Measurements from ENCODE around the gene ACOT12.

The ACOT12 gene

DNA sequence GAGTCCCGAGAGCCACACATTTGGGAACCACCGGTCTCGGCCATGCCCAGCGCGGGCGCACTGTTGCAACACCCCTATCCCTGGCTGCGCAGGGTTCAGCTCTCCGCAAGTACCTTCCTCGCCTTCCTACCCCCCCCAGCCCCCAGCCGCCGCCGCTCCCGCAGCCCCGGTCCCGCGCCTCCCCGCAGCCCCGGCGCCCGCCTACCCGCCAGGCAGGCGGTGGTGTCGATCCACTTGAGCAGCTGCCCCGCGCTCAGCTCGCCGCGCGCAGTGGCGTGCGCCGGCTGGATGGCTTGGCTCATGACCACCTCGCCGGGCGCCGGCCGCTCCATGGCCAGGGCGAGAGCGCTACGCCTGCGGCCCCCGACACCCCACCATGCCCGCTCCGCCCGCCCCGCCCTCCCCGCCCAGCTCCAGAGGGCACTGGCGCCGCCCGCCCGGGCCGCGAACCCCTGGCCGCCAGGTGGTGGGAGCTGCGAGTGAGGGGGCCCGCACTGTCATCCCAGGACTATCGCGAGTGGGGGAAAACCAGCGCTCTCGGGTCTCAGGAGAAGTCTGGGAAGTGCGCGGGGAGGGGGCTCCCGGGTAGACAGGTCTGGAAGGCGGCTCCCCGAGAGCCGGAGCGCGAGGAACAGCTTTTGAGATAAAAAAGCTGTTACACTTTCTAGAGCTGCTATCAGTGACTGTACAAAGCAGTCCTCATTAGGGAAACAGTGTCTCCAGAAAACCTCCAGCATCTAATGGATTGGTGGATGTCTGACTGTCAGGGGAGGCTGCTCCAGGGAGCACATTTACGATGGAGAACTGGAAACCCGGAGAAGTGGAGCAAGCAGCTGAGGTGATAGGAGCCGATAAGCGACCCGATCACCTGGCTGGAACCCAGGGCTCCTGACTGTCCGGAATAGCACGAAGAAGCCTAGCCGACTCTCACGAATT, at the start of gene ACOT12:
Gene ACOT12 (minus strand): TSS at position 352 of the 936 bp plus-strand sequence. CDS start 20 bp downstream, at position 332.
- TF ChIP-seq, protein P1, sequence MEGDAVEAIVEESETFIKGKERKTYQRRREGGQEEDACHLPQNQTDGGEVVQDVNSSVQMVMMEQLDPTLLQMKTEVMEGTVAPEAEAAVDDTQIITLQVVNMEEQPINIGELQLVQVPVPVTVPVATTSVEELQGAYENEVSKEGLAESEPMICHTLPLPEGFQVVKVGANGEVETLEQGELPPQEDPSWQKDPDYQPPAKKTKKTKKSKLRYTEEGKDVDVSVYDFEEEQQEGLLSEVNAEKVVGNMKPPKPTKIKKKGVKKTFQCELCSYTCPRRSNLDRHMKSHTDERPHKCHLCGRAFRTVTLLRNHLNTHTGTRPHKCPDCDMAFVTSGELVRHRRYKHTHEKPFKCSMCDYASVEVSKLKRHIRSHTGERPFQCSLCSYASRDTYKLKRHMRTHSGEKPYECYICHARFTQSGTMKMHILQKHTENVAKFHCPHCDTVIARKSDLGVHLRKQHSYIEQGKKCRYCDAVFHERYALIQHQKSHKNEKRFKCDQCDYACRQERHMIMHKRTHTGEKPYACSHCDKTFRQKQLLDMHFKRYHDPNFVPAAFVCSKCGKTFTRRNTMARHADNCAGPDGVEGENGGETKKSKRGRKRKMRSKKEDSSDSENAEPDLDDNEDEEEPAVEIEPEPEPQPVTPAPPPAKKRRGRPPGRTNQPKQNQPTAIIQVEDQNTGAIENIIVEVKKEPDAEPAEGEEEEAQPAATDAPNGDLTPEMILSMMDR (IDR thresholded peaks at IDR 0.05; ENCODE audit: control insufficient read depth, extremely low read depth, insufficient read depth): no peak
- DNase-seq (ENCODE audit: low read depth): no peak
- H3K4me3 ChIP-seq (ENCODE audit: low read depth, low read length): no peak within 1 kb of the TSS

DNA sequence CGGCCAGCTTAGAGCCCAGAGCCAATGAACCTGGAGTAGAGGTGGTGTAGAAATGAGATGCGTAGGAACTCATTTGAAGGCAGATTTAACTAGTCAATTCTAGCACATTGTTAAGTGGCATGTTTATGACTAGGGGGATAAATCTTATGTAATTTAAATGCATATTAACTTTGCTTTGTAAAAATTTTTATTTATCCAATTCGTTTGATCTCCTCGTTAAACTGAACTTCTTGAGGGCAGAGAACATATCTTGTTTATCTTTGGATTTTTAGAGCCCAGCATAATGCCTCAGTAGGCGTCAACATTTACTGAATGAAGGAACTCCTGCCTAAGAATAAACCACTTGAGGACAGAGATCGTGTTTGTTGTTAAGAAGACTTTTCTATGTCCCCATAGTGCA, 41.1 kb upstream of the ACOT12 start:
- TF ChIP-seq, protein P1 (IDR thresholded peaks at IDR 0.05; ENCODE audit: control insufficient read depth, extremely low read depth, insufficient read depth): no peak
- no peak for DNase-seq (ENCODE audit: low read depth)
- no peak overlapping the region for H3K4me3 ChIP-seq (ENCODE audit: low read depth, low read length)

DNA sequence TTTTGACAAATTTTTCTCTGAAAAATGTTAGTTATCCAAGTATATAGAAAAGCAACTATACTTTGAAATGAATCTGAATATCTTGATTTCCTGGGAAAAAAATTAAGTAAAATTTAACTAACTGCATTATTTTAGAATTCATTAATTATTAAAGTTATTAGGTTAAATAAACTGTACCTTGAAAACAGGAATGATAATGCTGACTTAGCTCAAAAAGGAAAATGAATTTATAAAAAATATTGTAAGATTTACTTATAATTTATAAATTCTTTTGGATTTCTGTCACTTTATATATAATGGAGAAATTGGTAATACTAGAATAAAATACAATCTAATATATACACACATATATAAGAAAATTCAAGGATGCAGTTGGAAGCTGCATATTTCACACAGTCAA, 36.1 kb upstream of the ACOT12 start:
- DNase-seq (ENCODE audit: low read depth): no peak
- no peak overlapping the region for H3K4me3 ChIP-seq (ENCODE audit: low read depth, low read length)
- TF ChIP-seq, protein P1 (IDR thresholded peaks at IDR 0.05; ENCODE audit: control insufficient read depth, extremely low read depth, insufficient read depth): no peak

DNA sequence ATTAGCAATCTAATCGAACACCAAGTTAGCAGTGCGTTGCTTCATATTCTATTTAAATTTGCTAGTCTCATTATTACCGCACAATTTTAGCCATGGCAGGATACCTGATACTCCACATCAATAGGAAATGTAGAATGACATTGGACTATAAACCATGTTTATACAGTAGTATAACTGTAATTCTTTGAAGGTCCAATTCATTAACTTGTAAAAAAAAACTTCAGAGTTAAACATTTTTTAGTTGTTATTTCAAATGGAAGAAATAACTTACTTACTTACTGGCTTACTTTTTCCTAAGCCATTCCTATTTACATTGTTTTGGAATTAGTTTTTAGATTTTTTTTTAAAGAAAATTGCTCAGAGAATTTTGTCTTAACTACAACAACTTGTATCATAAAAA, 35.4 kb upstream of the ACOT12 start:
- TF ChIP-seq, protein P1 (IDR thresholded peaks at IDR 0.05; ENCODE audit: control insufficient read depth, extremely low read depth, insufficient read depth): no peak
- DNase-seq (ENCODE audit: low read depth): no peak
- H3K4me3 ChIP-seq (ENCODE audit: low read depth, low read length): no peak overlapping the region

DNA sequence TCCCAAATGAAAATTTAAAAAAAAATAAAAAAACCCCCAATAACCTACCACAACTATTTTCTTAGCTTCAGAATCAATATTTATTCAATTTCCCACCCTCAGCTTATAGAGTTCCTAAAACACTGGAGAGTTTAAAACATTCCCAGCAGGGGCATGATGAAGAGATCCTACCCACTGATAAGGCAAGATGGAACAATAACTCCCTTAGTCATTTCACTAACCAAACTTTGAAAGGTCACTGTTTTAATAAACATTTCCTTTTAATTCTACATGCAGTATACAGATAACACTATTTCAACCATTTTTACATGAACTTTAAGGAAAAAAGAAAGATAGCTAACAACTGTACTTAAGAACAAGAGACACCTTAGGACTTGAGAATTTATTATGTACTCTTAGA, 34.9 kb upstream of the ACOT12 start:
- TF ChIP-seq, protein P1 (IDR thresholded peaks at IDR 0.05; ENCODE audit: control insufficient read depth, extremely low read depth, insufficient read depth): no peak
- H3K4me3 ChIP-seq (ENCODE audit: low read depth, low read length): no peak overlapping the region
- no peak for DNase-seq (ENCODE audit: low read depth)

DNA sequence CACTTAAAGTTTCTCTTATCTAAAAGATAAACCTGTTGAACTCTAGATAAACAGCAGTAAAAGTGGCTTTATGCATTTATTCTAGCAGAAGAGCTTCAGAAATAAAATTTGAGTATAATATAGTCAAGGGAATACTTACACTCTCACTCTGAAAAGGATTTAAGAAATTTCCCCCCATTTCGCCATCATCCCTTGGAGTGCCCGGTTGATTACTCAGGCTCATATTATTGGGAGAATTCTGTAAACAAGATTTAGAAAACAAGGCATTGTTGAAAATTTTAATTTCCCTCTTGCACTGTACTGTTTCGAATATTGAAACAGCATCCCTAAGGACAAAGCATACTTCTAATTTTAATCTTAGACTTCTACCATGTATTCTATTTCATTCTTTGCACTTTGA, 34.5 kb upstream of the ACOT12 start:
- DNase-seq (ENCODE audit: low read depth): no peak
- H3K4me3 ChIP-seq (ENCODE audit: low read depth, low read length): no peak overlapping the region
- TF ChIP-seq, protein P1 (IDR thresholded peaks at IDR 0.05; ENCODE audit: control insufficient read depth, extremely low read depth, insufficient read depth): no peak

Data from LNCaP clone FGC (cell line).